NCI-H2196 treated with DMSO at 0.1 percent for 48 hours (cell line): ENCODE data around the gene SPHKAP.
A peak's percentile ranks its signal among the peaks of the same experiment; 100 is the strongest.
"Not testable (repeated sequence)": the region's sequence is repeated elsewhere in the genome, so short reads cannot be mapped to it uniquely, and the experiment has no call there.

Experiments used
- DNase-seq: peaks from one replicate; lab custom pipeline; 2025; ENCODE audit not compliant: unreplicated experiment; lab: John Stamatoyannopoulos, UW

Gene SPHKAP

DNA sequence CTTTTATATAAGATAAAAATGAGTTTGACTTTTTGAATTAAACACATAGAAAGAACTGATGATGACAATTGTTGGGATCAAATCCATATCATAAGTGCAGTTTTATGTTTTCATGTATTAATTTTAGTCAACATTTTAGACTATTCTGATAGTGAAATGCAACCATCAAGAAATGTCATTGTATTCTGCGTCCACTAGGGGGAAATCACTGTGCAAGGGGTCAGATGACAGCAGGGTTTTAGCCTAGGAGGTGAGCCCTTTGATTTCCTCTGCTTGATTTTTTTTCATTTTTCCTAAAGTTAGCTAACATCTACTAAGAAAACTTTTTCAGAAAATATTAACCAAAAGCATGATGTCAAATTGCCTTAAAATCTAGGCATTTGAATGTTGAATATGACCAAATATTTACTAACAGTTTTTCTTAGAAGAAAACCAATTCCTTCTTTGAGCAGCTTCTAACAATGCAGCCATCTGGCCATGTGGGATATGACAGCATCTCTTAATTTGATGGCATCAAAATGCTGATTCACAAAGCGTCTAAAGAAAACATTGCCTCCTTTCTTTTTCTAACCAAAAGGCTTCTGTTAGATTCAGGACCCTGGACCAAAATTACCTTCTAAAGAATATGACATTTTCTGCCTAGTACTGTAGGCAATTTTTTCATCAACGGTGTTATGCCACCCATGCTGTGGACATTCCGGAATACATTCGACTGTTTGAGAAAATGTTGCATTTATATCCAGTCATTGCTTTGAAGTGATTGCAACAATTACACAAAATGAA, 141.5 kb downstream of the SPHKAP start:
- DNase-seq = peak; percentile 6

DNA sequence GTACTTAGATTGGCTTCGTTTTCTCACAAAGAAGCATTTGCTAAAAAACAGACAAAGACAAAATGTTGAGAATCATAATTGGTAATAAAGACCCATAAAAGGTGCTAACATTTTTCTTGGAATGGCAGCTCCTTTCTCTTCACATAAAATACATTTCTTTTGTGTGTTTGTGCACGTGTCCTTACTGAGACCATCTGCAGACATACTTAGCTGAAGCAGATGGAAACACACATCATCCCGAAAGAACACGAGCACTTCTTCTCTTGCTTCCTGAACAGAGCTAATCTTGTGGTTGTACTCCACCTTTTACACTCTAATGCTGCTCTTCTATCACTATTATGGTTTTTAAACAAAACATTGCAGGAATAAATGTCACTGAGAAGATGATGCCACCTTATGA, 142.5 kb downstream of the SPHKAP start:
- DNase-seq = no peak

DNA sequence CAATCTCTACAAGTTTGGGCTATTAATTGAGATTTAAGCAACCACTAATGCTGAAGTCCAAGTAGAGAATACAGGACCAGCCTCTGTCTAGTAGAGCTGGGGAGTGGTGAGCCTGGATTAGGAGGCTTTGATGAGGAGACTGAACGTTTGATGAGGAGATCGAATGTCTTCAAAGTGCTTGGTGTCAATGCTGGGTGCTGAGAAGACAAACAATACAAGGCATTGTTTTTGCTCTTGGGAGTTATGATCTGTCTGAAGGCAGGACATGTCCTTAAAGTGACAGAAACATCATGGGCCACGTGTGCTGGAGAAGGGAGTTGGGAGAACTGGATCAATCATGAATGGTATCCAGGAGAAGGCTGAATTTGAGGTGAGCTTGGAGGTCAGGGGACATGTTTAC, 143.6 kb downstream of the SPHKAP start:
- no peak for DNase-seq

DNA sequence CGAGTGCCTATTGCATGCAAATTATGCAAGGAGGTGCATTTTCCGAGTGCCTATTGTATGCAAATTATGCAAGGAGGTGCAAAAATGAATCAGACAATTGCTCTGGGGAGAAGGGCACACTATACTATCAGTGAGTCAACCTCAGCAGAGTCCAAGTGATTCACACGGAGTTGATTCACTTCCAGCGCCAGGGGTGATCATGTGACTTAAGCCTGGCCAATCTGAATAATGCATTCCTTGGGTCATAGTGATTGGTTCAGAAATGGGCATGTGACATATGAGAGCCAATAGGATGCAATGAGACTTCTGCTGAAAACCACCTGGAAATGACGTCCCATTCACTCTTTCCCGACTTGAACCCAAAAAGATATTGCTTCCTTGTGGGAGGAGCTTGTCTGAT, 157.9 kb downstream of the SPHKAP start:
- DNase-seq = no peak

DNA sequence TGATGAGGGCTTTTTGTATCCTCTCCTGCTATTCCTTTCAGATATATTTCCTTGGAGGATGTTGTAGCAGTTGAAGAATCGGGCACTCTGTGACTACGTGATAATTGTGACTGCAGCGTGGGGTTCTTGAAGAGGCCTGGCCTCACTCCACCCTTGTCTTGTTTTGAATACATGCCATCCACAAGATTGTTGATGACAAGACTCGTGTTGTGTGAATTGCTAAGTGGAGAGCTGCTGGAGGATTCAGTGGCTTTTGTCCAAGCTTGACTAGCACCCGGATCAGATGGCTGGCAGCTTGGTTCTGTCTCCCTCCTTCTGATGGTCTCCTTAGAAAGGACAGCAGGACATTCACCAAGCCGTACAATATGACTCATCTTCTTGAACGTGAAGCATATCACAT, 163.2 kb downstream of the SPHKAP start:
- no peak for DNase-seq

DNA sequence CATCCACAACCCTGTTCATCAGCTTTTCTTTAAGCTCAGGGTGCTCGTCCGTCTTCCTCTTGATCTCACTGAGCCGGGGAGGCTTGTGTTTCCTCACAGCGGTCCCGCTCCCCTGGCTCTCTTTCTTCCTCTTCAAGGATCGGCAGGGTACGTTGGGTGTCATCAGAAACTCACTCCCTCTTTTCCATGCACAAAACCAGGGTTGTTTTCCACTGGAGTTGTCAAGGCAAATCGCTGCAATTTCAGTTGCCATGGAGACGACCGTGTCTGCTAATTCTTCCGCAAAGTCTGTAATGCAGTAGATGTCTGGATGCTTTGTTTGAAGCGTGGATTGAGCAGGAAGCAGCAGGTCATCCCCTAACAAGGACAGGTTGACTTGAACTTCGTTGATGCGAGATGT, 163.7 kb downstream of the SPHKAP start:
- no peak for DNase-seq

DNA sequence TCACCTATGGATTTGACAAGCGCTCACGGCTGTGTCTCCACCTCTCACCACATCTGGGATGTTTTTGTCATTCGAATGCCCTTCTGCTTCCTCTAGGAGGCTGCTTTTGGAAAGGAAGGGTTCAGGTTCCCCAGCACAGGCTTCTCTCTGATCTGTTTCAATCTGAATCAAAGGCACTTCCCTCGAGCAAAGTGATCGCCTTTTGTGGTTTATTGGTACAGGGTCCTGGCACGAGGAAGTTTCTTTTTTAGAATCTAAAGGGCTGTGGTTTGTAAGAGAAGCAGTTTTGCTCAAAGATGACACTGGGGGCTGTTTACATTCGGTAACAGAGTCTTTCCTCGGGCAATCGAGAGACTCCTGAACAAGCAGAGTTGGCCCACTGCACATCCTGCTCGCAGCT, 165.1 kb downstream of the SPHKAP start:
- no peak for DNase-seq

DNA sequence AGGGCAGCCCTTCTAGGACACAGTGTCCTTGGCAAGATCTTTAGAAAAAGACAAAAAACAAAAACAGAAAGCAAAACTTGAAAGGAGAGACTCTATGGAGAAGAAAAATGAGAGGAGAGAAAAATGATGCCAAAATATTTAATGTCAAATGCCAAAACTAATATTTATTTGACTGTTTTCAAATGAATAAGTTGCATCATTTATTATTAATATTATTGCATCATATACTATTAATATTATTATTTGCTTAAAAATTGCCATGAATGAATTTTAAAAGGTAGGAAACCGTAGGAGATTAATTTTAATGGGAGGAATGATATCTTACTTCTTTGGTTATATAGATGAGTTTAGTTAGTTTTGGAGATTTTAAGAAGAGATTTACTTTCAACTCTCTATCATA, 165.7 kb downstream of the SPHKAP start:
- DNase-seq = no peak

DNA sequence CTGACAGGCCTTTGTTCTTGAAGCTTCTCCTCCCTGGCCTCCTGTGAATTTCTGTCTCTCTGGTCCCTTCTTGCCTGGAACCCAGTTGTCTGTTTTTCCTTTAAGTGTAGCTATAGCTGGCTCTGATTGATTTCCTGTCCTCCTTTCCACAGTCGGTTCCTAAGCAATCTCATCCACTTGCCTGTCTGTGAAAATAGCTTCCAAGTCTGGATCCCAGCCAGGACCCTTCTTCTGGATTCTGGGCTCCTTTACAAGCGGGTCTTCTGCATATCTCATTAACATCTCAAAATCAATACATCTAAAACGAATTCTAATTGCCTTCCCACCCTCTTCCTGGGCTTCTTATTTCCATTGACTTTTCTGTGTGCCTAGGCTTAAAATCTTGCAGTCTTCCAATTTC, 185.1 kb downstream of the SPHKAP start:
- DNase-seq = no peak

DNA sequence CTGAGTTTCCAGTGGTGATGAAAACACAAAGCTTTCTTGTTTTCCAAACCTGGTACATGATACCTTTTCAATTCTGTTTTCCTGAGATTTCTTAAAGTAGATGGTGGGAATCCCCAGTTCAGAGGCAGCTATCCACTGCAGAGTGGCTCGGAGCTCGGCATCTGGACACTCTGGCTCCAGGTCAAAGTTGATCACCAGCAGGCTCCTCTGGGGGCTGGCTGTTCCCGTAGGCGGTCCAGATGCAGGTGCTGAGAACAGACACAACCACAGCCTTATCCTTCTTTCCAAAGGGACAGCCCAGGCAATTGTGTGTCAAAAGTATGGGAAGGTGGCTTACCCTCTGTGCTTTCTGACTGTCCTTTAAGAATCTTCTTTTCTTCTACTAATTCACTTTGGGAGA, 190.6 kb downstream of the SPHKAP start:
- no peak for DNase-seq

DNA sequence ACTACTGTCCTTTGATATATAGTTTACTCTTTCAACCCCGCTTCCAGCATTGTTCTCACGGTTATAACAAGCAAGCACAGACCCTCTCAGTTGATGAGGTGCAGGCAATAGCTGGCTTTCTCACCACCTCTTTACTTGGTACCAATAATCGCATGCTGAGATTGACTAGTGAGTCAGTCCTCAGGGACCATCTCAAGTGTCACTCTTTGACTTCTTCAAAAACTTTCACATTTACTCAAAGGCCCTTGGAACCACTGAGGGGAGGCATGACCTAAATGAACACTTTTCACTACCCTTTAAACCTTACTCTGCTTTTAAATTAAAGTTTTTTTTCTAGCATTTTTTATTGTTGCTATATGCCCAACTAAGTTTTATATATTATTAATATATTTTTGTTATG, 208.2 kb downstream of the SPHKAP start:
- DNase-seq = no peak

DNA sequence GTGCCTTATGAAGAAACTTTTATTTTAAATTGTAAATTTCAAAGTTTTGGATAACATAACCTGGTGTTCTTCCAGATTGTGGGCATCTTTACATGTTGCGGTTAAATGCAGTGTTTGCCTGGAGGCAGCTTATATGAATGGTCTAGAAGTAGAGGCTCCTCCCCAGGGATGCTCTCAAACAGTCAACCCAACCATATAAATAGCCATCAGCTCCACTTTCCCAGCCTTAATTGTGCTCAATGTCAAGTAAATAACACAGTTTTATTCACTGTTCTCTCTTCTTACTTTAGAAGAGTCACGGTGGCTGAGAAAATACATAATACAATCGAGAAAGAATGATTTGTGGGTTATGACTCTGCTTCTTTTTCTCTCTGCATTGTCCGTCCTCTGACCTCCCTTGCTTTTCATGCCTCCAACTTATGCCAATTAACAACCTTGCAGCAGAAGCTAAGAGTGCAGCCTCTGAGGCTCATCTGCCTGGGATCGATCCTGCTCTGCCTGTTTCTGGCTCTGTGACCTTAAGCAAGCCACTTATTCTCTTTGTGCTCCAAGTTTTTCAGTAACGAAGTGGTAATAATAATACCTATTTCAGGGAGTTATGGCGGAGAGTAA, 209.8 kb downstream of the SPHKAP start:
- DNase-seq = no peak

DNA sequence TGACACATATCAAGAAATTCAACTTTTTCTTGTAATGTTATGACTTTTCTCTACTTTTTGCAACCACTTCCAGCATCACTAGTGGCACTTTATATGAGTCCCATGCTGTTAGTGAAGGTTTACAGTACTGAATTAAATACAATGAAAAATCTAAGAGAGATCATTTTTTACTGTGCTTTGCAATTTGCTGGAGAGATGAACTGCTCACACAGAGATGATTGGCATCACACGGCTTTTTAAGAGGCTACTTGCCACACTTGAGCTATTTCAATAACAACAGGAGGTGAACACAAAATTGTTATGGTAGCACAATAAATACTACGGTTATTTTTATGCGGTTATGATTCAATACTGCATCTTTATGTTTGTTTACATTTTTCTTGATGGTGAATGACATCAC, 221.2 kb downstream of the SPHKAP start:
- DNase-seq = no peak

DNA sequence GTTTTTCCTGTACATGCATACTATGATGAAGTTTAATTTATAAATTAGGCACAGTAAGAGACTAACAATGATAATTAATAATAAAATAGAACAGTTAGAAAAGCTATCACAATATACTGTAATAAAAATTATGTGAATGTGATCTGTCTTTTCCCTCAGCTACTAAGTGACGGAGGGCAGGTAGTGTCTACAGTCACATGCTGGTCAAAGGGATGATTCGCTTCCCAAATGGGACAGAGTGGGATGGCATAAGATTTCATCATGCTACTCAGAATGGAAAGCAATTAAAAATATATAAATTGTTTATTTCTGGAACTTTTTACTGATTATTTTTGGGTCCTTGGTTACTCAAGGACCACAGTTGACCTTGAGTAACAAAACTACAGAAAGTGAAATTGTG, 238.5 kb downstream of the SPHKAP start:
- no peak for DNase-seq

DNA sequence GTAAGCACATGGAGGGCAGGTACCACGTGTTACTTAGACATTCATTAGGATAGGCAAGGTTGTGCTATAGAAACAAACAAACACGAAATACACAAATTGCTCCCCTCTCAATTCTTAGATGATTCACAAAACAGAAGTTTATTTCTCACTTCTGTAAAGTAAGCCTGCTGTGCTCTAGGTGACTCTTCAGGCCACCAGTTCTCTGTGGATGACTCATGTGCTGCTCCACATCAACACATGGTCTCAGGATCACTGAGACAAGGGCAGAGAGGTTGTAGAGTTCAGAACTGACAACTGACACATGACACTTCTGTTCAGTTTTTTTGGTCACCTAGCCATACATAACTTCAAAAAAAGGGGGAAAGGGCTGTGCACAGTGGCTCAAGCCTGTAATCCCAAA, 239.5 kb downstream of the SPHKAP start:
- DNase-seq = no peak

DNA sequence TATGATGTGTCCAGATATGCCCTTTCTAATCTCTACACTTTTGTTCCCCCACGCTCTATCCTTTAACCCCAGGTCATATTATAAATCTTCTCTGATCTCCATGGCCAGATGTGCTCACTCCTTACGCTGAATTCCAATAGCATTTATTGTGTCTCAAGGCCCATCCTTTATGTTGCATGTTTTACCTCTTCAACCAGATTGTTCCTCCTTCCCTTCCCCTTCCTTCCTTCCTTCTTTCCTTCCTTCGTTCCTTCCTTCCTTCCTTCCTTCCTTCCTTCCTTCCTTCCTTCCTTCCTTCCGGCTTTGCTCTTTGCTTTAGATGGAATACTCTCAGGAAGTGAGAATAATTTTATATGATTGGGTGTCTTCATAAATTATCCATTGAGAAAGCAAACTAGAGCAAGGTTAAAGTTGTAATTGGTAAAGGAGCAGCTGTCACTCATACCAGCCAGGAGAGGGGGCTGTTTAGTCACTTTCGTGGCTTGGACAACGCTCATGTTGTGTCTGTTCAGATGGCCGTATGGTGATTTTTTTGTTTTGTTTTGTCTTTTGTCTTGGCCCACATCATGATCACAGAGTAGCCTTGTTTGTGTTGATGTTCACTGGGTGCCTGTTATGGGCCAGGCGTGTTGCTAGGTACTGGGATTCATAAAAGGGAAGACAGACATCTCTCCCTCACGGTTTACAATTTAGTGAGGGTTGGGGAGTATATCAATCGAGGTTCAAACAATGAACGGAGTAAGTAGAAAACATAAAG, 242.0 kb downstream of the SPHKAP start:
- DNase-seq = no peak

DNA sequence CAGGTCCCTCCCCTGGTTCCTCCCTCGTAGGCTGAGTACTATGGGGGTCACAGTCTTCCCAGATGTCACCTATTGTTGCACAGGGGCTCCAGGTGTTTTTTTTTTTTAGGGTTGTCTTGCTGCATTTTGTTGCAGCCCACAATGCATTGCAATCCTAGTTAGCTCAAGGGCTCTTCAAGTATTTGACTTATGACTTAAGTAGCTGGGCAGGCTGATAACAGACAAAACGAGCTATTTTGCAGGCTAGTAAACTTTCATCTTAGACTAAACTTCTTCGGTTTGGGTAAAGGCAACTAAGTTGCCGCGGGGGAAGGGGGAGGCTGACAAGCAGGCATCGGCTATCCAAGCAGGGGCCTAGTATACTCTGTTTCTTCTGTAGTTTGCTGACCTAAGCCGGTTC, 245.2 kb downstream of the SPHKAP start:
- not testable (repeated sequence) for DNase-seq

DNA sequence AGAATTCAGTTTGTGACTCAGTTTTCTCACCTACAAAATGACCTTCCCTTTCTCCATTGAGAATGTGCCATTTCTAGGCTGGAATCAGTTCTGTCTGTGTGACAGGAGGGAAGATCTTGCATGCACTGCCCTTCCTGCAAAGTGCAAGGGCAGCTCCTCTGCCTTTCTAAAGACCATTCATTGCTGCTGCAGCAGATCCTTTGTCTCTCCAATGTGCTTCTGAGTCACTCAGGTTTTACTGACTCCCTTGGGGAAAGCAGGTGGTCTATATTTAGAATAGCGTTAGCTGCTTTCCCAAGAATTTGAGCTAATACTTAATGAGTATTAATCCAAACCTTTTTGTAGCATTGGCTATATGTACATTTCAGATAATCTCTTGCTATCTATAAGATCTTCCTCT, 247.6 kb downstream of the SPHKAP start:
- DNase-seq = no peak

DNA sequence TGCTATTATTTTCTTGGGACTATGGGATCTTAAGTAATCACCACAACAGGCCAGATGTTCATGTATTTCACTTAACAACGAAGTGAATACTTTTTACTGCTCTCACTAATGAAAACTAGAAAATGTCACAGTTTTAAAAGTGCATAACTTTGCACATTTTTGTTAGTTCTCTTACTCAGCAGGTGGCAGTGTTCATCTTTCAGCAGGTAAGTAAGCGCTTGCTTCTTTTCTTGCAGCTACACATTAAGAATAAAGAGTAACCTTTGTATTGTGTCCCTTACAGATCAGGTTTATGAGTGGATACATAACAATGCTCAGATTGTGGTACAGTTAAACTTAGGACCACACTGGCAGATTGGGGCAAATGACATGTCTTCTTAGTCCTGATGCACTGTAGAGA, 249.1 kb downstream of the SPHKAP start:
- DNase-seq = no peak

DNA sequence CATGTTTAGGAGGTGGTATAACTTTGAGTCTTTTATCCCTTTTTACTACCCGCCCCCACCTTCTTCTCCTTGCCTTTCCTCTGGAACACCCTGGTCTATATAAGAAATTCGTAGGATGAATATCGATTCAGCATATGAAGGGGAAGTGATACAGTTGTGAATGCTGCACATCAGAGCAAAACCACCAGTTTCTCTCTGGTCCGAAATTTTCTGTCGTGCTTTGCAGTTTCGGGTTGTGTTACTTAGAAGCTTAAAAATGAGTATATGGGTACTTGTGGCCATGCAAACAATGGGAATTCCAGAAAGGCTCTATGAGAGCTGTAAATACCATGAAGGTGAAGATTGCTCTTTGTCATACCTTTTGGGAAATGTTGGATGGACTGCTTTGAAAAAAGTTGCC, 249.5 kb downstream of the SPHKAP start:
- no peak for DNase-seq
